GM12878 (cell line): Measurements from ENCODE around the gene MYOZ2. TPM values are rescaled to one million over a fixed set of nuclear protein-coding genes. Genes with fewer than 3 reads are reported as not detected.

Experiments
- ATAC-seq: fragments of 200-7000 bp; cut with Tn5 transposase; 3 replicates; pipeline ENCODE4 v1.9.1; 2020; ENCODE audit warnings: mild to moderate bottlenecking, moderate library complexity
- BruUV-seq: library from RNA; stranded (reverse); fragments of 400-500 nt; replicated peaks from 2 replicates; lab custom pipeline; 2021; lab: Mats Ljungman, UMichigan
- CTCF ChIA-PET: fragments of 300-600 bp; sonication (Branson Sonifier 250); formaldehyde crosslinking; extraction: SDS; loops from one replicate; lab custom pipeline; 2021; ENCODE audit warnings: inconsistent platforms; lab: Yijun Ruan, JAX
- POLR2A ChIA-PET: fragments of 350-600 bp; formaldehyde crosslinking; extraction: SDS; loops from one replicate; lab custom pipeline; 2021; ENCODE audit warnings: inconsistent platforms; lab: Charles Lee
- RAD21 ChIA-PET: fragments of 300-600 bp; sonication (Branson Sonifier 250); formaldehyde crosslinking; loops from one replicate; lab custom pipeline; 2023; ENCODE audit warnings: antibody characterized with exemption; ENCODE audit not compliant: unreplicated experiment; lab: Charles Lee
- SMC1A ChIA-PET: fragments of 300-600 bp; sonication (Branson Sonifier 250); formaldehyde crosslinking; loops from one replicate; lab custom pipeline; 2023; ENCODE audit not compliant: unreplicated experiment, uncharacterized antibody; lab: Charles Lee
- DNase-seq: peaks from one replicate; pipeline ENCODE4 v3.0.0-alpha.2; 2011; ENCODE audit warnings: low read depth, low spot score
- FAIRE-seq: peaks from 3 replicates; lab custom pipeline; 2011; peaks lifted over from hg19 to GRCh38; lab: Jason Lieb, UNC
- H2AFZ ChIP-seq: 2 replicates; pipeline ENCODE4 v1.6.0; 2011; ENCODE audit warnings: low read depth, low read length, control low read depth; ENCODE audit not compliant: control insufficient read depth
- H3K27ac ChIP-seq: 2 replicates; pipeline ENCODE4 v1.5.1; 2011; ENCODE audit warnings: control low read depth; ENCODE audit not compliant: control insufficient read depth, insufficient read depth
- H3K27me3 ChIP-seq, 2 experiments: replicated peaks in 1 of 2; 2 replicates each; pipeline versions ENCODE4 v1.6.0 to v1.6.1; 2011; ENCODE audit warnings: low read length in 1 of 2; ENCODE audit not compliant: control insufficient read depth in 2 of 2, insufficient read depth in 2 of 2
- H3K36me3 ChIP-seq, 2 experiments: 2 replicates each; pipeline ENCODE4 v1.5.1; 2011; ENCODE audit warnings: low read length in 1 of 2; ENCODE audit not compliant: control insufficient read depth in 2 of 2, insufficient read depth in 2 of 2
- H3K4me1 ChIP-seq: 2 replicates; pipeline ENCODE4 v1.6.1; 2011; ENCODE audit warnings: mild to moderate bottlenecking, low read length, moderate library complexity, mixed read lengths; ENCODE audit not compliant: control insufficient read depth, insufficient read depth
- H3K4me2 ChIP-seq: 2 replicates; pipeline ENCODE4 v1.6.0; 2011; ENCODE audit warnings: control low read depth; ENCODE audit not compliant: control insufficient read depth, insufficient read depth
- H3K4me3 ChIP-seq: fragments of 200-600 bp; sonication (generic); 2 replicates; pipeline ENCODE4 v1.5.1; 2016
- H3K79me2 ChIP-seq: 2 replicates; pipeline ENCODE4 v1.6.0; 2011; ENCODE audit warnings: low read length; ENCODE audit not compliant: control insufficient read depth, insufficient read depth
- H3K9ac ChIP-seq: 2 replicates; pipeline ENCODE4 v1.8.0; 2011; ENCODE audit warnings: low read length, control low read depth, mixed read lengths; ENCODE audit not compliant: control insufficient read depth, insufficient read depth
- H3K9me3 ChIP-seq: replicated peaks from 3 replicates; pipeline ENCODE4 v1.5.1; 2011; ENCODE audit warnings: mild to moderate bottlenecking, low read length; ENCODE audit not compliant: control insufficient read depth, insufficient read depth
- H4K20me1 ChIP-seq: 2 replicates; pipeline ENCODE4 v1.6.0; 2011; ENCODE audit not compliant: control insufficient read depth, insufficient read depth
- EED ChIP-seq: sonication (generic); IDR thresholded peaks from 2 replicates; pipeline ENCODE4 v1.6.1; 2016; ENCODE audit warnings: antibody characterized with exemption, low read depth
- MLLT1 ChIP-seq: fragments of 450-650 bp; IDR thresholded peaks from 2 replicates; pipeline ENCODE4 v1.6.1; 2016; ENCODE audit warnings: mild to moderate bottlenecking
- NFYB ChIP-seq: IDR thresholded peaks from 2 replicates; pipeline ENCODE4 v1.6.1; 2011; ENCODE audit warnings: low read depth, mild to moderate bottlenecking, low read length, improper control_type of control experiment, moderate library complexity; ENCODE audit not compliant: insufficient read depth
- PAX5 ChIP-seq: IDR thresholded peaks from 2 replicates; pipeline ENCODE4 v1.6.1; 2011; ENCODE audit warnings: low read depth, low read length, borderline replicate concordance
- RELA ChIP-seq: fragments of 450-650 bp; IDR thresholded peaks from 2 replicates; pipeline ENCODE4 v1.8.0; 2014; ENCODE audit warnings: borderline replicate concordance; ENCODE audit not compliant: partially characterized antibody
- SPI1 ChIP-seq: IDR thresholded peaks from 2 replicates; pipeline ENCODE4 v1.6.1; 2011; ENCODE audit warnings: low read depth, mild to moderate bottlenecking, low read length, moderate library complexity, borderline replicate concordance; ENCODE audit not compliant: insufficient read depth
- STAT3 ChIP-seq: IDR thresholded peaks from 2 replicates; pipeline ENCODE4 v1.6.1; 2011; ENCODE audit warnings: low read depth, low read length, improper control_type of control experiment
- USF1 ChIP-seq: IDR thresholded peaks from 2 replicates; pipeline ENCODE4 v1.6.1; 2011; ENCODE audit warnings: borderline replicate concordance, low read depth, mild to moderate bottlenecking, moderate library complexity, mixed read lengths, low read length; ENCODE audit not compliant: insufficient read depth; ENCODE audit errors: extremely low read length
- ZNF274 ChIP-seq: IDR thresholded peaks from one replicate; pipeline ENCODE4 v1.8.0; 2011; ENCODE audit not compliant: insufficient read length, insufficient read depth
- WGBS: methylation state at CpG from one replicate; pipeline ENCODE4 v1.1.6; 2016; ENCODE audit warnings: low lambda C conversion rate; ENCODE audit not compliant: insufficient replicate concordance, insufficient coverage; ENCODE audit errors: missing lambda C conversion rate; 5-methylcytosine and 5-hydroxymethylcytosine counted together
- in situ Hi-C: fragments of 300-500 bp; cut with MboI; formaldehyde crosslinking; loops from 9 replicates; pipeline ENCODE4 v1.14.3; 2018; ENCODE audit warnings: mixed read lengths
- intact Hi-C: fragments of 100-400 bp; cut with micrococcal nuclease; formaldehyde crosslinking; loops from one replicate; pipeline ENCODE4 v1.14.2; 2022; ENCODE audit not compliant: unreplicated experiment
- polyA plus RNA-seq, 11 experiments: library from polyadenylated mRNA; depleted of rRNA in 4 of 11; unstranded in 6 of 11; stranded (reverse) in 5 of 11; fragments of >200 nt; fragmentation: Nextera tagmentation in 4 of 11; fragmentation: Illumina TruSeq in 1 of 11; extraction: Ambion mirVana in 4 of 11; extraction: Trizol in 1 of 11; gene quantifications; 1 replicate in 1 of 11; 2 replicates in 10 of 11; pipeline versions ENCODE4 v1.2.1 to v1.2.3, GENCODE V29; 2011 to 2016; ENCODE audit warnings: inconsistent platforms in 2 of 11, missing spikeins in 2 of 11, low read depth in 1 of 11
- total RNA-seq, 4 experiments: library from RNA; depleted of rRNA in 3 of 4; stranded (reverse); fragments of >200 nt in 3 of 4; fragmentation: Illumina TruSeq in 1 of 4; extraction: Trizol in 1 of 4; gene quantifications; 2 replicates each; pipeline versions ENCODE4 v1.2.1 to v1.2.3, GENCODE V29; 2013 to 2021

The MYOZ2 gene
- total and polyA plus RNA-seq, 10 of the 15 experiments (the other 5 are each of a cell fraction or from before 2014, with no cell fraction given) = not detected

GRCh38 chr4:119093042-119093827 is 42.4 kb upstream of the MYOZ2 start:
- no TSS peak for BruUV-seq

More at GRCh38 chr4:119093042-119093827, 42.4 kb upstream of the MYOZ2 start:
- CTCF ChIA-PET = no interaction called here
- H3K36me3 ChIP-seq = no peaks in the 10 kb centered on the region
- DNase-seq (no peak), FAIRE-seq (no peak), ATAC-seq (no peak)
- H3K9me3 ChIP-seq = no peaks in the 10 kb centered on the region
- no peaks in the 10 kb centered on the region for H3K4me1 ChIP-seq
- H4K20me1 ChIP-seq = no peaks in the 10 kb centered on the region
- no peak overlapping the region for H3K4me2 ChIP-seq
- no peaks in the 10 kb centered on the region for H3K79me2 ChIP-seq
- in situ Hi-C loops = no loop called here
- no peak for TF ChIP-seq MLLT1
- TF ChIP-seq NFYB = no peak
- no peak for TF ChIP-seq USF1
- TF ChIP-seq STAT3 = no peak
- no peak for TF ChIP-seq SPI1
- no peak for TF ChIP-seq ZNF274
- TF ChIP-seq EED = no peak
- no peak for TF ChIP-seq RELA
- TF ChIP-seq PAX5 = no peak
- H3K4me3 ChIP-seq = no peak overlapping the region
- intact Hi-C loops = no loop called here
- no peak overlapping the region for H3K27ac ChIP-seq
- SMC1A ChIA-PET = no interaction called here
- RAD21 ChIA-PET = no interaction called here
- 11% methylated on average over 5 of the region's 5 CpGs for WGBS
- no peak overlapping the region for H3K9ac ChIP-seq
- POLR2A ChIA-PET = no interaction called here
- H2AFZ ChIP-seq = no peak overlapping the region
- H3K27me3 ChIP-seq = no peaks in the 10 kb centered on the region
